Parathyroid adenoma (tissue), 2 donors: ENCODE results near the gene E2F8.

Experiments used
- H2AFZ ChIP-seq: fragments of 300-600 bp; sonication (generic); one replicate; pipeline ENCODE4 v1.7.0; 2017; ENCODE audit warnings: antibody characterized with exemption, mild to moderate bottlenecking
- H3K27ac ChIP-seq: fragments of 300-600 bp; sonication (generic); one replicate; pipeline ENCODE4 v1.7.0; 2017
- H3K27me3 ChIP-seq: fragments of 300-600 bp; sonication (generic); one replicate; pipeline ENCODE4 v1.7.0; 2017; ENCODE audit warnings: low read length; ENCODE audit not compliant: control insufficient read depth, insufficient read depth
- H3K36me3 ChIP-seq: fragments of 300-600 bp; sonication (generic); one replicate; pipeline ENCODE4 v1.7.0; 2017; ENCODE audit warnings: low read length; ENCODE audit not compliant: control insufficient read depth, insufficient read depth
- H3K4me1 ChIP-seq: fragments of 300-600 bp; sonication (generic); one replicate; pipeline ENCODE4 v1.7.0; 2017; ENCODE audit warnings: control low read depth
- H3K4me2 ChIP-seq: fragments of 300-600 bp; sonication (generic); one replicate; pipeline ENCODE4 v1.7.0; 2017; ENCODE audit warnings: low read length
- H3K4me3 ChIP-seq: fragments of 300-600 bp; sonication (generic); one replicate; pipeline ENCODE4 v1.7.0; 2017; ENCODE audit warnings: low read depth, low read length
- H3K79me2 ChIP-seq: fragments of 300-600 bp; sonication (generic); one replicate; pipeline ENCODE4 v1.7.0; 2017; ENCODE audit warnings: control low read depth
- H3K9ac ChIP-seq: fragments of 300-600 bp; sonication (generic); one replicate; pipeline ENCODE4 v1.7.0; 2017; ENCODE audit warnings: mild to moderate bottlenecking
- H3K9me3 ChIP-seq: fragments of 300-600 bp; sonication (generic); one replicate; pipeline ENCODE4 v1.7.0; 2017; ENCODE audit warnings: low read length; ENCODE audit not compliant: control insufficient read depth
- CTCF ChIP-seq: fragments of 300-600 bp; sonication (generic); IDR thresholded peaks from one replicate; pipeline ENCODE4 v1.7.0; 2017; ENCODE audit warnings: antibody characterized with exemption, mild to moderate bottlenecking
- donor health status: primary hyperparathyroidism.

The E2F8 gene

DNA sequence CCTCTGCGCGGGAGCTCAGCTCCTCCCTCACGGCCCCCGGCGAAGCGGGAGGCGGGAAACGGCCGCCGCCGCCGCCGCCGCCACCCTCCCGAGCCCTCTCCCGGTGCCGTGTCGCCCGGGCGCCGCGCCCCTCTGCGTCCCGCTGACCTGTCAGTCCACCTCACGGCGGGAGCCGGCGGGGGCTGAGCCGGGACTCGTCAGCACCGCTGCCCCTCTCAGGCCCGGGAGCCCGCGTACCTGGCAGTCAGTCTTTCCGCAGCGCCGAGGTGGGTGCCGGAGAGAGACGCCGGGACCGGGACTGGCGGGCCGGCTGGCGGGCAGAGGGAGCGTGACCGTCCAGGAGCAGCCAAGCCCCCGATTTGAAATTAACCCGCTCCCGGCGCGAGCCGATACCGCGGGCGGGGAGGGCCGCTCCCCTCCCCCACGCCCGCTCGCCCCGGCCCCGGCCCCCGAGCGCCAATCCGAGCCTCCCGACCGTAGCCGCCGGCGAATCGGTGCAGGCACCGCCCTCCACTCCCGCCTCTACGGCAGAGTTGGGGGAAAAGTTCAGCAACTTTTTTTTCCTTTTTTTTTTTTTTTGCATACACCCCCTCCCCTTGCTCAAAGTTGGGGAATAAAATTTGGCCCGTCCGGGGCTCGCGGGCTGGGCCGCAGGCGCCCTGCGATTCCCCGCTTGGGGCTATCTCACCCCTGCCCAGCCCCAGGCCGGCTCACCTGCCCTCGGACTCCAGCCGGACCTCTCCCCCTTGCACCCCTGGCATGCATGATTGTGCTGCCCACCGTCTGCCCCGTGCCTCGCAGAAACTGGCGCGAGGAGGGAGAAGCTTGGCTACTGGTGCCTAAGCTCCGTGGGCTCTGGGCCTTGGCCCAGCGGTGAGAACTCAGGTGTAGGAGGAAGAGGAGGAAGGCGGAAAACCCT, 774 bp upstream of the E2F8 start:
- TF ChIP-seq CTCF = no peak
- H3K9ac ChIP-seq = no peak overlapping the region
- H3K4me3 ChIP-seq = peak overlapping the region; percentile 36
- peaks cover 4% of the 10 kb centered on the region for H3K27me3 ChIP-seq
- H3K27ac ChIP-seq = no peak overlapping the region
- peak overlapping the region; percentile 46 for H2AFZ ChIP-seq
- H3K4me1 ChIP-seq = no peaks in the 10 kb centered on the region
- no peaks in the 10 kb centered on the region for H3K9me3 ChIP-seq
- H3K79me2 ChIP-seq = no peaks in the 10 kb centered on the region
- no peaks in the 10 kb centered on the region for H3K36me3 ChIP-seq
- H3K4me2 ChIP-seq = peak overlapping the region; percentile 55

GRCh38 chr11:19239039-19239438, 1.7 kb downstream of the E2F8 start:
- Histone ChIP-seq H3K27me3 (peaks cover 4% of the 10 kb centered on the region), H3K79me2 (no peaks in the 10 kb centered on the region), H3K9me3 (no peaks in the 10 kb centered on the region), H2AFZ (no peak overlapping the region), H3K9ac (no peak overlapping the region), H3K4me3 (no peak overlapping the region), H3K4me1 (no peaks in the 10 kb centered on the region), H3K4me2 (no peak overlapping the region), H3K36me3 (no peaks in the 10 kb centered on the region), H3K27ac (no peak overlapping the region)
- TF ChIP-seq CTCF = no peak

DNA sequence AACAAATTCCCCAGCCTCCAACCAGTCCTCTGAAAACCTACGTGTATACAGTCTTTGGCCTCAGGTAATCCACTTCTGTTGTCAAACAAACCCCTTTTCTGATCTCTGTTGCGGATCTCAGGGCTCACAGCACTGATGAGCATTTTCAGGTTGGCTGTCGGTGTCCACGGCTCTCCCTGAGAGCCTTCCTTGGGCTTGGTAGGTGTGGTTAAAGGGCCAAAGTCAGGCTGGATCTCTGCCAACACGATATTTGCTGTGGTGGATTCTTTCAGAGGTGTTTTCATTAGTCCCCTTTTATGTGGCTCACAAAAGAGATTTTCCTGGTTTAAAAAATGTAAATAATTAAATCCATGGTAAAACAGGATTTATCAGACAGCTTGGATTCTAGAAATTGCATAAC, 2.9 kb downstream of the E2F8 start:
- no peaks in the 10 kb centered on the region for H3K4me1 ChIP-seq
- H2AFZ ChIP-seq = no peak overlapping the region
- no peak overlapping the region for H3K9ac ChIP-seq
- no peak overlapping the region for H3K4me3 ChIP-seq
- H3K79me2 ChIP-seq = no peaks in the 10 kb centered on the region
- no peak for TF ChIP-seq CTCF
- no peaks in the 10 kb centered on the region for H3K36me3 ChIP-seq
- no peak overlapping the region for H3K27ac ChIP-seq
- H3K27me3 ChIP-seq = peaks cover 4% of the 10 kb centered on the region
- H3K9me3 ChIP-seq = no peaks in the 10 kb centered on the region
- no peak overlapping the region for H3K4me2 ChIP-seq

DNA sequence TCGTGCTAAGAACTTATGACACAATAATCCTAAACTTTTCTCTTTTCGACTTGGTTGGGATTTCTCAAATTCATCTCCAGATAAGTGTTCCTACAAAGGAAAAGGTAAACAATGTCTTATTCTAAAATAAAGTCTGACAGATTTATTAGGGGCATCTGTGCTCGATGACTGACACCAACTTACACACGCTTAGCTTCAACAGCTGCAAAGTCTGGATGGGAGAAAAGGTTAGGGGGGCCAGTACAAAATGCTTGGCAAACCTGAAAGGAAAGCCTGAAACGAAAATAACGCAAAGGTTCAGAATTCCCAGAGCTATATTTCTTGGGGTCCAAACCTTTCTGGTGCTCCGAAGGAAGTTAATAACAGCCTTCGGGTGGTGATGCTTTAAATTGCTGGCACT, 3.4 kb downstream of the E2F8 start:
- H3K9me3 ChIP-seq = no peaks in the 10 kb centered on the region
- H3K27me3 ChIP-seq = peaks cover under 1% of the 10 kb centered on the region
- H3K36me3 ChIP-seq = no peaks in the 10 kb centered on the region
- H3K27ac ChIP-seq = no peak overlapping the region
- no peaks in the 10 kb centered on the region for H3K79me2 ChIP-seq
- H3K4me2 ChIP-seq = no peak overlapping the region
- no peak overlapping the region for H3K9ac ChIP-seq
- no peak overlapping the region for H2AFZ ChIP-seq
- TF ChIP-seq CTCF = no peak
- no peak overlapping the region for H3K4me3 ChIP-seq
- H3K4me1 ChIP-seq = no peaks in the 10 kb centered on the region
